Fibroblast of pulmonary artery (primary cell): ENCODE data around the gene CRACDL.

Source experiments
- DNase-seq: peaks from one replicate; pipeline ENCODE4 v3.0.0-alpha.2; 2010; ENCODE audit warnings: low read depth
- H3K4me3 ChIP-seq: replicated peaks from 2 replicates; pipeline ENCODE4 v1.5.1; 2011; ENCODE audit warnings: low read depth, mild to moderate bottlenecking, control low read depth, low read length, moderate library complexity
- CTCF ChIP-seq: IDR thresholded peaks from 2 replicates; pipeline ENCODE4 v1.5.1; 2011; ENCODE audit warnings: mild to moderate bottlenecking, control low read depth, low read length, inconsistent platforms; ENCODE audit errors: missing control alignments

Gene CRACDL

DNA sequence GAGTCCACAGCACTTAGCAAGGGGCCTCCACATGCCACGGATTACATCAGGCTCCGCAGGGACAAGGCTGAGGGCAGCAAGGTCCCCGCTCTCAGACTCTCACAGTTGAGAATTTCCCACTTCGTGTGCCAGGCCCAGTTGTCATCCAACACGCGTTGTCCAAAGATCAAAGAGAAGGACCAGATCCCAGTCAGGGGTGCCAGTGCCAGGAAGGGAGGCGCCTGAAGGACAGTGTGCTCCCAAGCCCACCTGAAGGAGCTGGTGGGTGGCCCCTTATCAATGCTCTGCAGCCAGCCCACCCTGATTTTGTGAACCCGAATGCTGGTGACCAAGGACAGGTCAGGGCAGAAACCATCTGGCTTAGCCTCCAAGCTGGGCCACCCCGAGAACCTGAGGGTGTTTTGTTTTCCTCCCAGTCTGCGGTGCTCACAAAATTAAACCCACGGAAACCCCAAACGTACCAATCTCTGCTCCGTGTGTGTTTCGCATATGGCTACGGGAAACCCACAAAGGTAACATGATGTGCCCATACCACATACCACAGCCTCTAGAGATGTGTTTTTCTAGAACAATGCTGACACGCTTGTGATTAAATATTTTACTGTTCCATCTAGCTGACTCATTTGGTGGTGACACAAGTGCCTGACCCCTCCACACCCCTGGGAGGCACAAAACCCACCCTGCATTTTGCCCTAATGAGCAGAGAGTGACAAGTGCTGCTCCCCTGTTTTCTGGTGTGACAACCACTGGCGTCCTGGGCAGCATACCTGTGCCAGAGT, 24.5 kb downstream of the CRACDL start:
- TF ChIP-seq CTCF: no peak
- no peak overlapping the region for H3K4me3 ChIP-seq
- DNase-seq: peak; percentile 46

- no peak overlapping the region for H3K4me3 ChIP-seq
- DNase-seq: no peak
- TF ChIP-seq CTCF: no peak
Observed at GRCh38 chr2:98911126-98911375, 25.0 kb downstream of the CRACDL start.

DNA sequence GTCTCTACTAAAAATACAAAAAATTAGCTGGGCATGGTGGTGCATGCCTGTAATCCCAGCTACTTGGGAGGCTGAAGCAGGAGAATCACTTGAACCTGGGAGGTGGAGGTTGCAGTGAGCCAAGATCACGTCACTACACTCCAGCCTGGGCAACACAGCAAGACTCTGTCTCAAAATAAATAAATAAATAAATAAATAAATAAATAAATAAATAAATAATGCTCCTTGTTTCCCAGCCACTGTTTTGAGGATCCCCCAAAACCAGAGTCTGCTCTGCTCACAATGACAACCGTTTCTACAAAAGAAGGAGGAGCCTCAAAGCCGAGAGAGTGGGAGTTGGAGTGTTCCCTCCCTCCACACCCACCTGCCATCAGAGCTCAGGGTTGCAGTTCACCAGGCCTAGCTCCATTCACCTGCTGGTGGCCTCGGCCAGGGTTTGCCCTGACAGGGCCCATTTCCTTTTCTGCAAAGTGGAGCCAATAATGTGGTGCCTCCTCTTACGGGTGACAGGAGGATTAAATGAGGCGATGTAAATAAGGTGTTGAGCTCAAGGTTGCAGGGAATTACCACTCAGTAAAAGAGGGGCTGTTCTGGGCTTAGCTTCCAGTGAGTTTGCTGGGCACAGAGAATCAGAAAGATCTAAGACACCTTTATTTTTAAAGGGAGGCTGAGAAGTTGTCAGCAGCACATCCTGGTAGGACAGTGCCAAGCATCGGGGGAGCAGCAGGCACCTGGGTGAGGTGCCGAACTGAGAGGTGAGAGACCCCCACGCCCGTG, 25.5 kb downstream of the CRACDL start:
- DNase-seq: no peak
- no peak overlapping the region for H3K4me3 ChIP-seq
- no peak for TF ChIP-seq CTCF

- no peak overlapping the region for H3K4me3 ChIP-seq
- DNase-seq: peak; percentile 93
- no peak for TF ChIP-seq CTCF
Observed at GRCh38 chr2:98909317-98910211, 26.5 kb downstream of the CRACDL start.

DNA sequence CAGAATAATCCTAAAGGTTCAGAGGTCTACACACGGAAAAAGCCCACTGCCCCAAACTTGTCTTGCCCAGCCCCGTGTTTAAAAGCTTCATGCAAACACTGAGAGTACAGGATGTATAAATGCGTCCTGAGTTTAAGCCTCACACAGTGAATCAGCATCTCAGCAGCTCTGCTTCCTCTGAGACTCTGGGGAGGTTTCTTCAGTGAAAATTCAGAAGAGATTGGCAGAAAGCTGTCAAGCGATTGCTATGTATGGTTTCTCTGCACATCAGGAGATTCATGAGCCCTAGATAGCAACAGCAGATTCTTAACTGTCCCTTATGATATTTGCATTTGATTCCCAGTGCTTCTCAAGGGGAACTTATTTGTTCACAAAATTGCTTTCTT, 27.1 kb downstream of the CRACDL start:
- TF ChIP-seq CTCF: no peak
- DNase-seq: peak; percentile 49
- H3K4me3 ChIP-seq: no peak overlapping the region

DNA sequence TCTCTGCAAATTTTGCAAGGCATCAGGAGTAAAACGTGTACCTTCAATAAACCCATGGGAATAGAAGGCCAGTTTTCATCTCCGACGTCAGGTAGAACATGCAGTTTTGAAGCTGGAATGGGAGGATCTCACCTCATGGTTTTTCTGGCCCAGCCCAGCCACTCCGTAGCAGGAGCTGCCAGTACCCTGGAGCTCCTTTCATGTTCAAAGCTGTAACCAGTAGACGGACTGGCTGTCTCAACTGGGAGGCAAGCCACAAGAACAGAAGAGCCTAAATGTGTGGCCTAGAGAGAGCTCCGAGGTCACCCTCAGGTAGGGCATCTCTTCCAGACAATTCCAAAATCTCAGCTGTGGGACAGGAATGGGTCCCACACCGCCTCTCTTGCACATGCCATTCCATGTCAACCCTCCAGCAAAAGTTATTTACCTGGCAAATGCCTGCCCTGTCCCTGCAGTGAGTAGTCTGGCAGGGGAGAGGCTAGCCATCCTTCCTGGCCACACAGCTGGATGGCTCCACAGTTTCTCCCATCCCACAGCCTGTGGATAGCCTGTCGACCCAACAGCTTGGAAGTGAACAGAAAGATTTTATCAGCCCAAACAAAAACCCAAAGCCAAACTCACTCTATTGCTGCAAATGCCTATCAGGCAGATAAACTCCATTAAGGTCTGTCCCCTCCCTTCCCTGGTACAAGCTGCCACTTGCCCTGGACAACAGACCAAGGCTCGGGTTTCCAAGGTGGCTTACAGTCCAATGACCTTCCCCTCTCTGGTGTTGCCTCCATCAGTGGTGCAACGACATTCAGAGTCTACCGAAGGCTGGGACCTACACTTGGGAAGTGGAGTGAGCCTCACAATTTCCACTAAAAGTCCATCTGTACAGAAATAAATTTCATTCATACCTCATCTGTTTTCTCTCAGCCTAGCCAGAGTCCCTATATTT, 27.8 kb downstream of the CRACDL start:
- TF ChIP-seq CTCF: no peak
- no peak overlapping the region for H3K4me3 ChIP-seq
- DNase-seq: no peak
